HG03060 (cell line): ENCODE results near the gene FUT2.

Source experiments
- ATAC-seq: cut with Tn5 transposase; IDR thresholded peaks from one replicate; pipeline ENCODE4 v1.9.1; 2021; ENCODE audit warnings: low read depth, moderate number of reproducible peaks; ENCODE audit not compliant: unreplicated experiment

FUT2 gene

GRCh38 chr19:48746738-48747575 lies 51.2 kb downstream of the FUT2 start, which contains the start of gene IZUMO1:
TSS of gene IZUMO1 (minus strand) at chr19:48746909. CDS start at chr19:48745859, 1,050 bp downstream.
- no peak for ATAC-seq

- ATAC-seq: no peak
These were observed 53.9 kb downstream of the FUT2 start for GRCh38 chr19:48749571-48750198.

- ATAC-seq: no peak
These were observed 54.6 kb downstream of the FUT2 start for GRCh38 chr19:48750351-48750750.

GRCh38 chr19:48750771-48751504 lies 55.2 kb downstream of the FUT2 start:
- ATAC-seq: no peak

GRCh38 chr19:48751845-48752495 lies 56.2 kb downstream of the FUT2 start:
- no peak for ATAC-seq

GRCh38 chr19:48752496-48753365 lies 57.0 kb downstream of the FUT2 start, which contains the start of gene FUT1:
TSS of gene FUT1 (minus strand) at chr19:48752641. CDS start at chr19:48751281, 1,360 bp downstream.
- ATAC-seq: no peak

GRCh38 chr19:48755084-48755641 lies 59.4 kb downstream of the FUT2 start, which contains the start of gene FGF21:
TSS of gene FGF21 (plus strand) at chr19:48755524. CDS start at chr19:48756237, 713 bp downstream.
- ATAC-seq: no peak
